A673 (cell line): ENCODE results near the gene APC2. TPM values are rescaled to one million over a fixed set of nuclear protein-coding genes. Genes with fewer than 3 reads are reported as not detected.
"Not testable (repeated sequence)": the region's sequence is repeated elsewhere in the genome, so short reads cannot be mapped to it uniquely, and the experiment has no call there.

Source experiments
- BruUV-seq: library from RNA; stranded (reverse); fragments of 400-500 nt; replicated peaks from 2 replicates; lab custom pipeline; 2021; lab: Mats Ljungman, UMichigan
- CTCF ChIA-PET: fragments of 300-600 bp; sonication (Branson Sonifier 250); formaldehyde crosslinking; loops from one replicate; lab custom pipeline; 2022; ENCODE audit warnings: antibody characterized with exemption; lab: Charles Lee
- POLR2A ChIA-PET: fragments of 300-600 bp; sonication (Branson Sonifier 250); formaldehyde crosslinking; loops from one replicate; lab custom pipeline; 2022; ENCODE audit warnings: antibody characterized with exemption; ENCODE audit not compliant: low non-redundant PET; lab: Charles Lee
- DNase-seq: peaks from one replicate; pipeline ENCODE4 v3.0.0-alpha.2; 2015; ENCODE audit warnings: low spot score
- H3K27ac ChIP-seq: fragments of 200-600 bp; sonication (generic); 2 replicates; pipeline ENCODE4 v1.5.1; 2016; ENCODE audit warnings: mixed run types, low read depth, mild to moderate bottlenecking, mixed read lengths, antibody characterized with exemption, low read length; ENCODE audit not compliant: poor library complexity, severe bottlenecking
- H3K27me3 ChIP-seq: fragments of 200-600 bp; sonication (generic); replicated peaks from 2 replicates; pipeline ENCODE4 v1.6.1; 2017; ENCODE audit warnings: mixed run types, low read depth, mild to moderate bottlenecking, mixed read lengths, antibody characterized with exemption, low read length; ENCODE audit not compliant: insufficient read depth, poor library complexity
- H3K36me3 ChIP-seq: fragments of 200-600 bp; sonication (generic); 2 replicates; pipeline ENCODE4 v1.6.1; 2016; ENCODE audit warnings: mixed run types, mild to moderate bottlenecking, mixed read lengths, antibody characterized with exemption, low read length; ENCODE audit not compliant: insufficient read depth, poor library complexity, severe bottlenecking
- H3K4me1 ChIP-seq: fragments of 200-600 bp; sonication (generic); 2 replicates; pipeline ENCODE4 v1.6.1; 2017; ENCODE audit warnings: mixed run types, mild to moderate bottlenecking, mixed read lengths, antibody characterized with exemption, low read length; ENCODE audit not compliant: insufficient read depth, poor library complexity, severe bottlenecking
- H3K4me3 ChIP-seq: fragments of 200-600 bp; sonication (generic); 2 replicates; pipeline ENCODE4 v1.5.1; 2016; ENCODE audit warnings: low read depth, mixed run types, mild to moderate bottlenecking, mixed read lengths, low read length; ENCODE audit not compliant: poor library complexity, severe bottlenecking
- H3K9me3 ChIP-seq: fragments of 200-600 bp; sonication (generic); 2 replicates; pipeline ENCODE4 v1.6.1; 2016; ENCODE audit warnings: mixed run types, low read depth, mild to moderate bottlenecking, mixed read lengths, antibody characterized with exemption, low read length; ENCODE audit not compliant: poor library complexity, severe bottlenecking
- CTCF ChIP-seq: fragments of 300-800, 200-600 bp; sonication (generic); conservative IDR thresholded peaks from 2 replicates; pipeline ENCODE4 v1.5.1; 2017; ENCODE audit warnings: low read depth, mild to moderate bottlenecking, antibody characterized with exemption, low read length, moderate library complexity, mixed read lengths
- EZH2 ChIP-seq: fragments of 200-600 bp; sonication (generic); IDR thresholded peaks from 2 replicates; pipeline ENCODE4 v1.6.1; 2017; ENCODE audit warnings: borderline replicate concordance, low read depth, mild to moderate bottlenecking, mixed read lengths, antibody characterized with exemption, low read length; ENCODE audit not compliant: poor library complexity, severe bottlenecking
- intact Hi-C: fragments of 100-400 bp; cut with micrococcal nuclease; formaldehyde crosslinking; loops from one replicate; pipeline ENCODE4 v1.10.0; 2022; ENCODE audit not compliant: unreplicated experiment
- total RNA-seq: library from RNA; stranded (reverse); gene quantifications from 2 replicates; pipeline ENCODE4 v1.2.3, GENCODE V29; 2021

The APC2 gene
- total RNA-seq, 1 experiment from 2014 or later: 1.3 TPM

- Histone ChIP-seq H3K27ac (no peak overlapping the region), H3K36me3 (no peaks in the 10 kb centered on the region), H3K27me3 (no peaks in the 10 kb centered on the region), H3K9me3 (no peaks in the 10 kb centered on the region), H3K4me3 (no peak overlapping the region), H3K4me1 (peaks cover 9% of the 10 kb centered on the region)
- no TSS peak for BruUV-seq
- POLR2A ChIA-PET: no interaction called here
- DNase-seq: no peak
- intact Hi-C loops: no loop called here
- TF ChIP-seq CTCF (no peak), EZH2 (no peak)
- CTCF ChIA-PET: no interaction called here
Observed at GRCh38 chr19:1514295-1514661, 64.4 kb downstream of the APC2 start.

- no TSS peak for BruUV-seq
- Histone ChIP-seq H3K36me3 (no peaks in the 10 kb centered on the region), H3K9me3 (no peaks in the 10 kb centered on the region), H3K4me1 (peaks cover 6% of the 10 kb centered on the region), H3K27ac (no peak overlapping the region), H3K27me3 (no peaks in the 10 kb centered on the region), H3K4me3 (no peak overlapping the region)
- ChIA-PET POLR2A (no interaction called here), CTCF (no interaction called here)
- intact Hi-C loops: no loop called here
- DNase-seq: no peak
- TF ChIP-seq CTCF (no peak), EZH2 (no peak)
Observed at GRCh38 chr19:1514986-1515721, 65.2 kb downstream of the APC2 start.

- Histone ChIP-seq H3K36me3 (no peaks in the 10 kb centered on the region), H3K4me3 (no peak overlapping the region), H3K27me3 (no peaks in the 10 kb centered on the region), H3K9me3 (no peaks in the 10 kb centered on the region), H3K27ac (no peak overlapping the region), H3K4me1 (no peaks in the 10 kb centered on the region)
- no TSS peak for BruUV-seq
- ChIA-PET CTCF (no interaction called here), POLR2A (no interaction called here)
- TF ChIP-seq EZH2: no peak
- intact Hi-C loops: no loop called here
- peak; percentile 45 for DNase-seq
Observed at GRCh38 chr19:1516395-1516753, 66.5 kb downstream of the APC2 start.

GRCh38 chr19:1518471-1518870 is 68.5 kb downstream of the APC2 start:
- no TSS peak for BruUV-seq
- CTCF ChIA-PET: no interaction called here
- H3K27ac ChIP-seq: no peak overlapping the region
- H3K27me3 ChIP-seq: peaks cover 6% of the 10 kb centered on the region
- POLR2A ChIA-PET: no interaction called here
- intact Hi-C loops: no loop called here
- no peak overlapping the region for H3K4me3 ChIP-seq
- no peak for DNase-seq
- TF ChIP-seq CTCF: no peak
- TF ChIP-seq EZH2: no peak
- H3K4me1 ChIP-seq: no peaks in the 10 kb centered on the region
- H3K36me3 ChIP-seq: no peaks in the 10 kb centered on the region
- no peaks in the 10 kb centered on the region for H3K9me3 ChIP-seq

- H3K4me3 ChIP-seq, DNase-seq, intact Hi-C loops, H3K9me3 ChIP-seq, H3K27ac ChIP-seq, POLR2A ChIA-PET, H3K36me3 ChIP-seq, H3K4me1 ChIP-seq, BruUV-seq, CTCF ChIA-PET: not testable (repeated sequence)
- H3K27me3 ChIP-seq: peaks cover 18% of the 10 kb centered on the region
Observed at GRCh38 chr19:1519802-1520201, 69.9 kb downstream of the APC2 start.
